OCI-LY7 (cell line): Measurements from ENCODE around the gene MDFIC.

ENCODE experiments used
- CTCF ChIP-seq: fragments of 200-600 bp; sonication (generic); conservative IDR thresholded peaks from 2 replicates; pipeline ENCODE4 v1.5.1; 2014; ENCODE audit warnings: mild to moderate bottlenecking, antibody characterized with exemption, low read length, moderate library complexity, mixed read lengths
- EZH2phosphoT487 ChIP-seq: fragments of 200-600 bp; sonication (generic); IDR thresholded peaks from 2 replicates; pipeline ENCODE4 v1.6.1; 2018; ENCODE audit warnings: low read depth, borderline replicate concordance, mild to moderate bottlenecking, mixed run types, antibody characterized with exemption, low read length, moderate library complexity, mixed read lengths

DNA sequence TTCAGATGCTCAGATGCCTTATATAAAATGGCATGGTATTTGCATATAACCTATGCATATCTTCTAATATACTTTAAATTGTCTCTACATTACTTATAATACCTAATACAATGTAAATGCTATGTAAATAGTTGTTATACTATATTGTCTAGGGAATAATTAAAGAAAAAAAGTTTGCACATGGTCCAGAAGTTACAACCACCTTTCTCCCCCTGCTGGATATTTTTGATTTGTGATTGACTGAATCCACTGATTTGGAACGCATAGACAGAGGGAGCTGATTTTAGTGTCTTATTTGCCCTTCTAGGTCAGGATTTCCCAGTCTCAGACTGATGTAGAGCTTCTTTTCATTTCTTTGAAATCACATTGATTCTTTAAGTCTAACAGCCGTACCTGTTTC lies 31.8 kb downstream of the MDFIC start:
- TF ChIP-seq CTCF (no peak), EZH2phosphoT487 (no peak)
